Activated T-cell treated with anti-CD3 and anti-CD28 coated beads, Interleukin-2, amount 50 U/mL, for 48 hours (primary cell): ENCODE measurements around the gene ADCY3.

Experiments
- DNase-seq, 2 experiments: peaks; one replicate each; pipeline ENCODE4 v3.0.0-alpha.2; 2020

Gene ADCY3

GRCh38 chr2:24872344-24873115 lies 47.5 kb downstream of the ADCY3 start:
- DNase-seq = no peak

GRCh38 chr2:24871852-24872333 lies 48.1 kb downstream of the ADCY3 start:
- no peak for DNase-seq

GRCh38 chr2:24870891-24871705 lies 48.9 kb downstream of the ADCY3 start:
- no peak for DNase-seq

- no peak for DNase-seq
Observed at GRCh38 chr2:24870440-24870839, 49.6 kb downstream of the ADCY3 start.

GRCh38 chr2:24866946-24867345 lies 53.1 kb downstream of the ADCY3 start:
- no peak for DNase-seq

GRCh38 chr2:24863641-24864040 lies 56.4 kb downstream of the ADCY3 start:
- no peak for DNase-seq

GRCh38 chr2:24861500-24861899 lies 58.5 kb downstream of the ADCY3 start:
- DNase-seq = no peak

GRCh38 chr2:24860631-24861030 lies 59.4 kb downstream of the ADCY3 start:
- no peak for DNase-seq

GRCh38 chr2:24859968-24860600 lies 60.0 kb downstream of the ADCY3 start:
- no peak for DNase-seq

- no peak for DNase-seq
Observed at GRCh38 chr2:24858996-24859395, 61.0 kb downstream of the ADCY3 start.

GRCh38 chr2:24857746-24858145 lies 62.3 kb downstream of the ADCY3 start:
- DNase-seq = no peak

GRCh38 chr2:24856791-24857211 lies 63.2 kb downstream of the ADCY3 start:
- no peak for DNase-seq

GRCh38 chr2:24855726-24856125 lies 64.3 kb downstream of the ADCY3 start:
- DNase-seq = no peak

- DNase-seq = no peak
Observed at GRCh38 chr2:24855022-24855622, 64.9 kb downstream of the ADCY3 start.

GRCh38 chr2:24853996-24854395 lies 66.0 kb downstream of the ADCY3 start:
- no peak for DNase-seq

GRCh38 chr2:24853046-24853445 lies 67.0 kb downstream of the ADCY3 start:
- DNase-seq = no peak

GRCh38 chr2:24852431-24853020 lies 67.5 kb downstream of the ADCY3 start:
- DNase-seq = no peak

GRCh38 chr2:24852026-24852425 lies 68.0 kb downstream of the ADCY3 start:
- no peak for DNase-seq

GRCh38 chr2:24850944-24851343 lies 69.1 kb downstream of the ADCY3 start:
- no peak for DNase-seq

GRCh38 chr2:24845691-24846090 lies 74.3 kb downstream of the ADCY3 start:
- no peak for DNase-seq

- no peak for DNase-seq
Observed at GRCh38 chr2:24844023-24844685, 75.9 kb downstream of the ADCY3 start.

- DNase-seq = no peak
Observed at GRCh38 chr2:24843330-24843860, 76.6 kb downstream of the ADCY3 start.
